ENCODE measurements around the gene ELFN2.
"Not testable (repeated sequence)": the region's sequence is repeated elsewhere in the genome, so short reads cannot be mapped to it uniquely, and the experiment has no call there.

Gene ELFN2

GRCh38 chr22:37333724-37334460 lies 93.4 kb downstream of the ELFN2 start:
- DNase-seq (ENCODE audit: low spot score) = no peak
- in situ Hi-C loops (cut with MboI; ENCODE audit: low pct_unique_long_range_greater_than_20kb, low sequenced_read_pairs, unreplicated experiment) = no loop called here
- TF ChIP-seq CTCF (IDR thresholded peaks at IDR 0.05; ENCODE audit: extremely low read depth, insufficient read depth, missing control alignments) = no peak

GRCh38 chr22:37331856-37332536 lies 95.3 kb downstream of the ELFN2 start:
- no peak for DNase-seq (ENCODE audit: low spot score)
- in situ Hi-C loops (cut with MboI; ENCODE audit: low pct_unique_long_range_greater_than_20kb, low sequenced_read_pairs, unreplicated experiment) = no loop called here
- TF ChIP-seq CTCF (IDR thresholded peaks at IDR 0.05; ENCODE audit: extremely low read depth, insufficient read depth, missing control alignments) = no peak

GRCh38 chr22:37331034-37331428 lies 96.2 kb downstream of the ELFN2 start:
- no peak for DNase-seq (ENCODE audit: low spot score)
- no peak for TF ChIP-seq CTCF (IDR thresholded peaks at IDR 0.05; ENCODE audit: extremely low read depth, insufficient read depth, missing control alignments)
- in situ Hi-C loops (cut with MboI; ENCODE audit: low pct_unique_long_range_greater_than_20kb, low sequenced_read_pairs, unreplicated experiment) = no loop called here

- peak; percentile 68 for DNase-seq (ENCODE audit: low spot score)
- in situ Hi-C loops (cut with MboI; ENCODE audit: low pct_unique_long_range_greater_than_20kb, low sequenced_read_pairs, unreplicated experiment) = no loop called here
- peak; percentile 18 for TF ChIP-seq CTCF (IDR thresholded peaks at IDR 0.05; ENCODE audit: extremely low read depth, insufficient read depth, missing control alignments)
Measured at GRCh38 chr22:37330200-37331033, 96.9 kb downstream of the ELFN2 start.

- no peak for DNase-seq (ENCODE audit: low spot score)
Measured at GRCh38 chr22:37329238-37330140, 97.8 kb downstream of the ELFN2 start.

GRCh38 chr22:37328538-37329237 lies 98.6 kb downstream of the ELFN2 start:
- in situ Hi-C loops (cut with MboI; ENCODE audit: low pct_unique_long_range_greater_than_20kb, low sequenced_read_pairs, unreplicated experiment); DNase-seq (ENCODE audit: low spot score): not testable (repeated sequence)

More at GRCh38 chr22:37329238-37330140, 97.8 kb downstream of the ELFN2 start:
- no peak for TF ChIP-seq CTCF (IDR thresholded peaks at IDR 0.05; ENCODE audit: extremely low read depth, insufficient read depth, missing control alignments)
- in situ Hi-C loops (cut with MboI; ENCODE audit: low pct_unique_long_range_greater_than_20kb, low sequenced_read_pairs, unreplicated experiment) = no loop called here

All from GM13977 (cell line).